Measurements from ENCODE around the gene FOXN1.
A peak's percentile ranks its signal among the peaks of the same experiment; 100 is the strongest.

Gene FOXN1

GRCh38 chr17:28576758-28577465 is 70.8 kb downstream of the FOXN1 start, which contains the start of gene ALDOC:
Gene ALDOC (minus strand): TSS chr17:28576895. CDS start chr17:28575532, 1,363 bp downstream.
- peak; percentile 95 for DNase-seq

- DNase-seq: no peak
Measured at GRCh38 chr17:28577466-28577824, 71.3 kb downstream of the FOXN1 start.

GRCh38 chr17:28578246-28579195 is 72.4 kb downstream of the FOXN1 start:
- DNase-seq: no peak

- DNase-seq: no peak
Measured at GRCh38 chr17:28579526-28579925, 73.4 kb downstream of the FOXN1 start.

GRCh38 chr17:28580959-28581358 is 74.8 kb downstream of the FOXN1 start:
- no peak for DNase-seq

GRCh38 chr17:28582513-28582912 is 76.4 kb downstream of the FOXN1 start:
- DNase-seq: no peak

- no peak for DNase-seq
Measured at GRCh38 chr17:28584434-28584833, 78.3 kb downstream of the FOXN1 start.

GRCh38 chr17:28585851-28586250 is 79.7 kb downstream of the FOXN1 start:
- no peak for DNase-seq

Data from NCI-H1436 treated with DMSO at 0.1 percent for 48 hours (cell line).